Upper lobe of left lung (tissue), 6 donors: ENCODE measurements around the gene ID2. TPM values are rescaled to one million over a fixed set of nuclear protein-coding genes. Genes with fewer than 3 reads are reported as not detected.

Source experiments
- ATAC-seq, 2 donors: fragments of 200-7000 bp; cut with Tn5 transposase; one replicate each; pipeline ENCODE4 v1.9.1; 2022; ENCODE audit warnings: mild to moderate bottlenecking in 2 of 2, moderate library complexity in 2 of 2; ENCODE audit not compliant: low FRiP score in 2 of 2
- DNase-seq, 2 donors: peaks; one replicate each; pipeline ENCODE4 v3.0.0-alpha.2; 2019 to 2020
- H3K27ac ChIP-seq, 4 donors: fragments of 200-600 bp; sonication (generic); one replicate each; pipeline ENCODE4 v1.5.1; 2016 to 2019
- H3K27me3 ChIP-seq, 4 donors: fragments of 200-600 bp; sonication (generic); one replicate each; pipeline ENCODE4 v1.5.1; 2017 to 2019
- H3K36me3 ChIP-seq, 4 donors: fragments of 200-600 bp; sonication (generic); one replicate each; pipeline ENCODE4 v1.5.1; 2016 to 2019
- H3K4me1 ChIP-seq, 4 donors: fragments of 200-600 bp; sonication (generic); one replicate each; pipeline ENCODE4 v1.5.1; 2018 to 2019
- H3K4me3 ChIP-seq, 4 donors: fragments of 200-600 bp; sonication (generic); one replicate each; pipeline ENCODE4 v1.5.1; 2017 to 2019; ENCODE audit warnings: mild to moderate bottlenecking in 2 of 4, moderate library complexity in 1 of 4
- H3K9me3 ChIP-seq, 4 donors: fragments of 200-600 bp; sonication (generic); one replicate each; pipeline ENCODE4 v1.5.1; 2018 to 2019
- CTCF ChIP-seq, 6 experiments: fragments of 450-650 bp in 4 of 6; fragments of 200-600 bp in 2 of 6; sonication (generic) in 2 of 6; IDR thresholded peaks; one replicate each; pipeline ENCODE4 v1.5.1; 2016 to 2019; ENCODE audit warnings: antibody characterized with exemption in 6 of 6
- EP300 ChIP-seq, 4 donors: sonication (generic); formaldehyde crosslinking; IDR thresholded peaks; one replicate each; pipeline ENCODE4 v1.5.1; 2017; ENCODE audit warnings: antibody characterized with exemption in 4 of 4, control low read depth in 2 of 4
- POLR2A ChIP-seq, 4 donors: fragments of 450-650 bp; IDR thresholded peaks; one replicate each; pipeline ENCODE4 v1.5.1; 2016 to 2017; ENCODE audit warnings: antibody characterized with exemption in 4 of 4, mild to moderate bottlenecking in 2 of 4
- POLR2AphosphoS5 ChIP-seq, 2 donors: sonication (generic); formaldehyde crosslinking; IDR thresholded peaks; one replicate each; pipeline ENCODE4 v1.5.1; 2017; ENCODE audit warnings: antibody characterized with exemption in 2 of 2
- WGBS, 2 donors: methylation state at CpG; one replicate each; pipeline ENCODE4 v1.1.5; 2017 to 2018; 5-methylcytosine and 5-hydroxymethylcytosine counted together
- total RNA-seq, 6 donors: library from RNA; depleted of rRNA in 4 of 6; stranded (reverse); fragments of >200 nt in 4 of 6; gene quantifications; one replicate each; pipeline versions ENCODE4 v1.1.0 to v1.2.1, GENCODE V29; 2016 to 2021
- donor health status: DM: no; HTN: no; CAD: no; lungs with moderate emphysema.
- donor health status: DM: no; HTN: yes; CAD: no; lungs with severe emphysema.

ID2 gene
- total RNA-seq, 6 donors from 2014 or later = 85.4 to 175 (median 110) TPM

DNA sequence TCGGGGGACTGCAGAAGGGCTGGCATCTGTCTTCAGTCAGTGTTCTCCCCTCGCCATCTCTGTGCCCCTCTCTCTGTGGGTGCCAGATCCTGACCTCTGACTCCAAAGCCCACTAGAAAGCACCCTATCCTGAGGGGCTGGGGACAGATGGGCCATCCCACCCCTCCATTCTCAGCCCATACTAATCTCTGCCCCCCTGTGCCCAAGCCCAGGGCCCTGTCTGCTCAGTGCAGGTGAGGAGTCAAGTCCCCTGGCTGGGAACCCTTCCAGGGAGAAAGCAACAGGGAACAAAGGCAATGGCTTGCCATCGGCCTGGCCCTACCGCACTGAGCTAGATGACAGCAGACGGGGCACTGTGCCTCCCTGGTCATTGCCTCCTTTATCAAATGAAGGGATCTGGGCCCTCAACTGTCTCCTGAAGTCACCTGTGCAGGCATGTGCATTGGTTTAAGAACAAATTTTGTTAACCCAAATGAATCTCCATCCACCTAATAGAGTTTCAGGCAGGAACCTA, 42.7 kb upstream of the ID2 start:
- H3K4me1 ChIP-seq = peaks cover 0 to 10% (median 4%) of the 10 kb centered on the region in 4 donors
- DNase-seq (no peak), ATAC-seq (no peak)
- no peak overlapping the region for H3K4me3 ChIP-seq
- no peaks in the 10 kb centered on the region for H3K27me3 ChIP-seq
- 94 to 100% methylated on average over 2 to 5 of the region's 5 CpGs for WGBS, 2 donors
- TF ChIP-seq POLR2AphosphoS5 (IDR thresholded peaks at IDR 0.05) (no peak), EP300 (IDR thresholded peaks at IDR 0.05) (no peak)
- H3K27ac ChIP-seq = no peak overlapping the region
- H3K9me3 ChIP-seq = no peaks in the 10 kb centered on the region
- no peaks in the 10 kb centered on the region for H3K36me3 ChIP-seq

- H3K27me3 ChIP-seq = no peaks in the 10 kb centered on the region
- H3K27ac ChIP-seq = no peak overlapping the region
- 98 to 100% methylated on average over 5 to 8 of the region's 8 CpGs for WGBS, 2 donors
- no peak overlapping the region for H3K4me3 ChIP-seq
- DNase-seq (no peak), ATAC-seq (no peak)
- no peaks in the 10 kb centered on the region for H3K9me3 ChIP-seq
- peaks cover 0 to 18% (median 7%) of the 10 kb centered on the region in 4 donors for H3K4me1 ChIP-seq
- no peak for TF ChIP-seq CTCF (IDR thresholded peaks at IDR 0.05)
- TF ChIP-seq EP300 (IDR thresholded peaks at IDR 0.05) = no peak
- TF ChIP-seq POLR2AphosphoS5 (IDR thresholded peaks at IDR 0.05) = no peak
- no peak for TF ChIP-seq POLR2A (IDR thresholded peaks at IDR 0.05)
- no peaks in the 10 kb centered on the region for H3K36me3 ChIP-seq
These were observed 41.4 kb upstream of the ID2 start for GRCh38 chr2:8640498-8640897.

DNA sequence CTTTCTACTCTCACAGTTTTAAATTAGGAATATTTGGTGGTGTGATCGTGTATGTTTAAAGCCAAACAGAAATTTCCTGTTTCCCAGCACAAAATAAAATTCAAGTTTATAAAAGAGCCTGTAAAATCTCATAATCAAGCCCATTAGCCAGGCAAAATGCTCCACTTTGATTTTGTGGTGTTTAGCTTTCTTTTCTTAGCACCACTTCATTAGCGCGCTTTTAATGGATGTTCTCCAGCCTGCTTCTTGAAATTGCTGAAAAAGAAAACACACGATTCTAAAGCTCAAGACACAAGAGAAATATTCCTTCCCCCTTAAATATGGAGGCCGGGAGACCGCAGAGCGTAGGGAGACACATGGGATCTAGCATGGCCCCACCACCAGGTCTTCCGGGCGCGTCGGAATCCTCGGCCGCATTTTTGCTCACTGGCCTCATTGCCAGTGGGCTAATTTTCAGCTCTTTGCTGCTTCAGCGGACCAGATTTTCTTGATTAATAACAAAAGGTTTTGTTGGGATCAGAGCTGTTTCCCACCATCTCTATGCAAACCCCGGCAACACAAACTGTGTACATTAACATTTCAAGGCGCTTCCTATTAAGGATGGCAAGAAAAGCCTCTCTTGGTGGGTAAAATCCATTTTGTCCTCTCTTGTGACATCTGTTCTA, 40.4 kb upstream of the ID2 start:
- Histone ChIP-seq H3K27me3 (no peaks in the 10 kb centered on the region), H3K36me3 (no peaks in the 10 kb centered on the region), H3K4me3 (no peak overlapping the region), H3K27ac (no peak overlapping the region), H3K4me1 (peaks cover 0 to 16% (median 6%) of the 10 kb centered on the region in 4 donors), H3K9me3 (no peaks in the 10 kb centered on the region)
- TF ChIP-seq CTCF (IDR thresholded peaks at IDR 0.05) (no peak), POLR2AphosphoS5 (IDR thresholded peaks at IDR 0.05) (no peak), EP300 (IDR thresholded peaks at IDR 0.05) (no peak), POLR2A (IDR thresholded peaks at IDR 0.05) (no peak)
- WGBS, 2 donors = 87 to 88% methylated on average over 16 of the region's 16 CpGs
- ATAC-seq (no peak), DNase-seq (no peak)

GRCh38 chr2:8642366-8643068, 39.3 kb upstream of the ID2 start:
- Histone ChIP-seq H3K4me1 (peaks cover 0 to 9% (median 3%) of the 10 kb centered on the region in 4 donors), H3K27ac (no peak overlapping the region), H3K9me3 (no peaks in the 10 kb centered on the region), H3K27me3 (no peaks in the 10 kb centered on the region), H3K4me3 (no peak overlapping the region), H3K36me3 (no peaks in the 10 kb centered on the region)
- TF ChIP-seq POLR2A (IDR thresholded peaks at IDR 0.05) = no peak
- TF ChIP-seq CTCF (IDR thresholded peaks at IDR 0.05) = no peak
- TF ChIP-seq EP300 (IDR thresholded peaks at IDR 0.05) = no peak
- no peak for TF ChIP-seq POLR2AphosphoS5 (IDR thresholded peaks at IDR 0.05)
- WGBS, 2 donors = 84 to 86% methylated on average over 12 of the region's 12 CpGs
- ATAC-seq (no peak), DNase-seq (no peak)

DNA sequence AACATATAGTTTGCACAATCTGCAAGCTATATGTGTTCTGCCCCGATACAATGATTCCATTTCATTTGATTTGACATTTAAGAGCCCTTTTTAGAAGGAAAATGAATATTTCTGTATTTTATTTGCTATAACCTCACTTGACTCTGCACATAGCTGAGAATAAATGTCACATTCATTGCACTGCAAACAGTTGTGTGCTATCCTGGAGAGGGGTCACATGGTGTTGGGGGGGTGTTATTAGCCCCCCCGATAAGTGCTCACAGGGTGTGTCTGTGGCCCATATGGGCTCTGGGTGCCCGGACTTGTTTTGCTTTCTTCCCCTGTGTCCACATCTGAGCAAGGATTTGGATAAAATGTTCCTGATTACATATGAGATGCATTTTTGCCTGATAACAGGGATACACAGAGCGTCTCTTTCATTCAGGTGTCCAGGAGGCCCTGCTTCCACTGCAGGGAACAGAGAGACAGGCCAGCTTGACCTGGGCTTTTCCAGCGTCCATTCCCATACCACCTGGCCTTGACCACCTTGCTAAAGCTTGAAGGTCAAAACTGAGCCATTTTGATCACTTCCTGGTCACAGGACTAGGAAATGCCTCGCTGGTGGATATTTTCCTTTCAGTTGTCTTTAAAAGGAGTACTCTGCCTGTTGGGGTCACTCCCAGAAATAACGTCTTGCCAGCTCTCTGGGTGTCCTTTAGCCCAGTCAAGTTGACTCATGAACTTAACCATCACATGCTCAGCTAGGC, 38.4 kb upstream of the ID2 start:
- TF ChIP-seq CTCF (IDR thresholded peaks at IDR 0.05) (no peak), POLR2AphosphoS5 (IDR thresholded peaks at IDR 0.05) (no peak), EP300 (IDR thresholded peaks at IDR 0.05) (no peak), POLR2A (IDR thresholded peaks at IDR 0.05) (no peak)
- ATAC-seq (no peak), DNase-seq (no peak)
- Histone ChIP-seq H3K27me3 (no peaks in the 10 kb centered on the region), H3K4me1 (peaks cover 0 to 9% (median 3%) of the 10 kb centered on the region in 4 donors), H3K36me3 (no peaks in the 10 kb centered on the region), H3K4me3 (no peak overlapping the region), H3K9me3 (no peaks in the 10 kb centered on the region), H3K27ac (no peak overlapping the region)
- 69 to 90% methylated on average over 6 to 7 of the region's 7 CpGs for WGBS, 2 donors
